HG03066 (cell line): Measurements from ENCODE around the gene POU3F3.

ENCODE experiments used
- ATAC-seq: cut with Tn5 transposase; IDR thresholded peaks from one replicate; pipeline ENCODE4 v1.9.1; 2021; ENCODE audit warnings: low read depth; ENCODE audit not compliant: unreplicated experiment

Gene POU3F3

GRCh38 chr2:104872866-104873688, 19.2 kb downstream of the POU3F3 start:
- peak; percentile 75 for ATAC-seq

- no peak for ATAC-seq
Observed at GRCh38 chr2:104873689-104874054, 19.8 kb downstream of the POU3F3 start.

- no peak for ATAC-seq
Observed at GRCh38 chr2:104874230-104874629, 20.3 kb downstream of the POU3F3 start.

- no peak for ATAC-seq
Observed at GRCh38 chr2:104875262-104875661, 21.3 kb downstream of the POU3F3 start.

GRCh38 chr2:104876606-104877570, 23.0 kb downstream of the POU3F3 start:
- ATAC-seq = no peak

DNA sequence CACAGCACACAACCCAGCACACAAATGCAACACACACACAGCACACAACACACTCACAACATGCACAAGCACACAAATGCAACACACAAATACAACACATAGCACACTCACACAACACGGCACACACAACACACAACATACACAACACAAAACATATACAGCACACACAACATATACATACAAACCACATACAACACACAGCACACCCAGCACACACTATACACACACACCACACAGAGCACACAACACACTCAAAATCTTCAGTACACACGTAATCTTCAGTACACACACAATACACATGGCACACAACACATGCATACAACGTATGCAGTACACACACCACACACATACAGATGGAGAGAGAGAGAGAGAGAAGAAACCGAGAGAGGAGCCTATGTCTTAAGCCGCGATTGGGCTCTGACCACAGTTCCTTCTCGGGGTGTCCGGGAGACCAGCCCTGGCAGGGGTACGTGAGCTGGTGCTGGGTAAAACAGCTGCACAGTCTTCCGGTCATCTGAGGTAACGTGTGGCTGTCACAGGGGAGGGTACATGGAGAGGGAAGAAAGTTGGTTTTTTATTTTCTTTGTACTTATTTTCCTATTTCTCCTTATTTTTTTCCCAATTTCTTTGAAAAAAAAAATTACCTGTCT, 25.1 kb downstream of the POU3F3 start:
- no peak for ATAC-seq

GRCh38 chr2:104880076-104880475, 26.2 kb downstream of the POU3F3 start:
- no peak for ATAC-seq

- ATAC-seq = no peak
Observed at GRCh38 chr2:104883357-104883756, 29.4 kb downstream of the POU3F3 start.

- no peak for ATAC-seq
Observed at GRCh38 chr2:104885119-104885782, 31.3 kb downstream of the POU3F3 start.

DNA sequence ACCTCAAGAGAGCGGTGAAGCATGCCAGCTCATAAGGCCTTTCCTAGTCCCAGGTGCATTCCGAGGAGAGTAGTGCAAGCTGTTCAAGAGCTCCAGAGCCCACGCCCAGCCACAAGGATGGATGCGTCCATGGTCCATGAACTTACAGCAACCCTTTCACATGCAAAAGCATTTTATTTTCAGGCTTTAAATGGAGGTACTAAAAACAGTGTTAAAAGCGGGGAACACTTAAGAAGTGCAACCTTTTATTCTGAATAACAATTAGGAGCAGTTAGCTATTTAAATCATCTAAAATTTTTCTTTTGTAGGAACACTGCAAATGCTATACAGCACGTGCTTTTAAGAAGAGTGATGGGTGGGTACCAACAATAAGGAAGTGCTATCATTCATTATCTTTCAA, 33.8 kb downstream of the POU3F3 start:
- no peak for ATAC-seq

DNA sequence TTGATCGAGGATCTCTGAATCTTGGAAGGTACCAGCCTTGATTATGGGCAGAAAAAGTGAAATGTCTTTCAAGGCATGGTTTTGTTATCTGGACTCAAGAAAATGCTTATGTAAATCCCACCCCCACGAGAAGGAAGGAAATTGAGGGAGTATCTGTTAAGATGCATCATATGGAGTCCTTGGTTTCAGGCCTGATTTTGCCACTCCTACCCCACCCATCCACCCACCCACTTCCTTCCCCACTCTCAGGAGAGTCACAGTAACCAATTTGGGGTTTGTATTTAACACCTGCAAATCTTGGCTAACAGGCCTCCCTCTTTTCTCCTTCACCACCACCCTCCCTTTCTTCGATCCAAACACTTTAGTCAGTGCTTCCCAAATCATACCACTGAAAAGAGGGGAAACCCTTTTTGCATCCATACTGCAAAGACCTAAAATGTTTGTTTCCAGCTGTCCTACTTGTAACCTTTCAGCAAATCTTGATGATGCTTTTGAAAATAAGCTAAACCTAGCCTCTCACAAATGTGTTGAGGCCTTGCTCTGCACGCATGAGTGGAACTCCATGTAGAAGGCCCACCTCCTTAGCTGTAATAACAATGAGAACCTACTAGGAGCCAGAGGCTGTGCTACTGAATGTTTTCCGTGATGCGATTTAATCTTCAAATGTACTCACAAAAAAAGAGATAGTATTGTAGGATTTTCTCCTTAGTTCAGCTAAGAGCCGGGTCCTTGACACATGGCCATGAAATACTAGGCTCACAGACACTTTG, 34.8 kb downstream of the POU3F3 start:
- no peak for ATAC-seq

DNA sequence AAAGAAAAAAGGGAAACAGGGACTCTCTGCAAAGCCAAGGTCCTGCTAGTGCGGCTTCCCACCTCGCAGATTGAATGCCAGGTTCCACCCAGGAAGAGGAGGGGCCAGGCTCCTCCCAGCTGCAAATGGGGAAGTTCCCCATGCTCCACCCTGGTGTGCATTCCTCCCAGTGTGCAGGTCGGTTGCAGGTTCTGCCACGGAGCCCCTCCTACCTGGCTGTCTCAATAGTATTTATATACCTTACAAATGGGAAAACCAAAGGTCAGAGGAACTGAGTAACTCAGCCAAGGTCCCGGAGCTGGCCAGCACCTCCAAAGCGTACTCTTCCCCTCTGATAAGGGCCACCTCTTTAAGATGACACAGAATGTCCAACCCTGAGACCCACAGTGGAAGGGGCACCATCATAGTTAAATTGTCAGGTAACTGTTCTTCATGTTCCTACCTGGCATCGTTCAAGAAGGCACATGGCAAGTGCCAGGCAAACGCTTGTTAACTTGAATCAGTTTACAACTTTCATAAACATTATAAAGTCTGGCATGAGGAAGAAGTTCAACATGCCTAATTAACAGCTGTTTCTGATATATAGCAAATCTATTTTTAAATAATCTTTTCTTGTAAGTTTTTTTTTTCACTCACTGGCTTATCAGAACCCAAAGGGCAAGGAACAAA, 35.5 kb downstream of the POU3F3 start:
- no peak for ATAC-seq

GRCh38 chr2:104889960-104890684, 36.2 kb downstream of the POU3F3 start:
- no peak for ATAC-seq

DNA sequence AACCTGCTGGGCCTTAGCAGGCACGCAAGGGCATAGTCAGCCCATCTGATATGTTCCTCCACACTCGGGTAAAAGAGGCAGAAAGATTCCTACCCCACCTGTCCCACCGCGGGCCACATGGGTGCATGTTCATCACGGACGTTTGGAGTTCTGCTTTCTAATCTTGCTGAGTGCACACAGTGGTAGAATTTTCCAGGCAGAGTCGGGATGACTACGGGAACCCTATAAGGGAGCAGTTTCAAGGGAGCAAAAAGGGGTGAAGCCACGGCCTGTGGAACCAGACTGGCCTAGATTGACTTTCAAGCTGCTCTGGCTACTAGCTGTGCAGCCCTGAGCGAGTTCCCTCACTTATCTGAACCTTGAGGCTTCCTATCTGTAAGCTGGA, 36.8 kb downstream of the POU3F3 start:
- ATAC-seq = no peak

GRCh38 chr2:104891145-104891544, 37.2 kb downstream of the POU3F3 start:
- ATAC-seq = no peak

DNA sequence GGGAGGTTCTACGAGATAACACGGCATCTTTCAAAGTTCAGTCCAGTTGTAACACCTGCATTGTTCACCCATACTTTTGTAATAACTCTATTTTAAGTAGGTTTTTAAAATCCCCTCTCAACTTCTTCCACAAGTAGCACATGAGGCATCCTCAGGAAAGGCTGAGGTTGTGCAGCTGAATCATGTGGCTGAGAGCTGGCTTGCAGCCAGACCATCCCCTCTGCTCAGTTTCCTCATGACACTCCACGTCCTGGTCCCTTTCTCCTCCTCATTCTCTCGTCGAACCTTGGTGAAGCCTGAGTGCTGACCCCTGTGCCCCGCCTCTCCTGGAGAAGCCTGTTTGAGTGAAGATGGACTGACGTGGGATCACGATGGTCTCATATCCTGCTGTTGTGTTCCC, 42.5 kb downstream of the POU3F3 start:
- ATAC-seq = no peak

- ATAC-seq = no peak
Observed at GRCh38 chr2:104897515-104898184, 43.7 kb downstream of the POU3F3 start.

DNA sequence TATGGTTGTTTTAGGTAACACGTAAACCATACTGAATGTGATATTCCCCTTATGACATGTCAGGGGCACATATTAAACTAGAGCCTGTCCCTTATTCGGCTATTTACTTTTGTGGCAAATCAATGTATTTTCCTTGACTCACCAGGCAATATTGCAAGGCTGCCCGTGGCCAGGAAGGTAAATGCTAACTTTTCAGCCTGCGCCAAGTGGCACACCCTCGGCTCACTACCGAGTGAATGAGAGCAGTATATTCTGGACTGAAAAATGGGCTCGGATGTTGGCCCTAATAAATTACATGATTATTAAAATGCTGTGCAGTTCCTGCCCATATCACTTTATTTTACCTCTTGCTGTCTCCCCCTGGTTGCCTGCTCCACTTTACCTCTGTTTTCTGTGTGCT, 46.7 kb downstream of the POU3F3 start:
- no peak for ATAC-seq
